BJ (cell line): ENCODE results near the gene NAT9. TPM values are rescaled to one million over a fixed set of nuclear protein-coding genes. Genes with fewer than 3 reads are reported as not detected.

Experiments
- CTCF ChIA-PET: fragments of 350-600 bp; formaldehyde crosslinking; extraction: SDS; loops from one replicate; lab custom pipeline; 2021; ENCODE audit warnings: antibody characterized with exemption, inconsistent platforms; lab: Yijun Ruan, JAX
- POLR2A ChIA-PET: fragments of 300-600 bp; sonication (Branson Sonifier 250); formaldehyde crosslinking; extraction: SDS; loops from one replicate; lab custom pipeline; 2021; ENCODE audit warnings: antibody characterized with exemption; lab: Charles Lee
- DNase-seq: peaks from one replicate; pipeline ENCODE4 v3.0.0-alpha.2; 2011; ENCODE audit warnings: low read depth
- H3K27me3 ChIP-seq: 2 replicates; pipeline ENCODE4 v1.6.0; 2011; ENCODE audit warnings: low read length; ENCODE audit not compliant: control insufficient read depth, insufficient read depth
- H3K36me3 ChIP-seq: 2 replicates; pipeline ENCODE4 v1.5.1; 2011; ENCODE audit warnings: low read length; ENCODE audit not compliant: control insufficient read depth, insufficient read depth
- H3K4me3 ChIP-seq: 2 replicates; pipeline ENCODE4 v1.5.1; 2011; ENCODE audit warnings: low read depth, mild to moderate bottlenecking, control low read depth, low read length
- CTCF ChIP-seq: IDR thresholded peaks from 2 replicates; pipeline ENCODE4 v1.5.1; 2011; ENCODE audit warnings: low read depth, mild to moderate bottlenecking, control low read depth, inconsistent platforms, low read length, moderate library complexity; ENCODE audit not compliant: insufficient read depth
- polyA minus RNA-seq: library from RNA; depleted of rRNA, polyadenylated mRNA; stranded (reverse); fragments of >200 nt; gene quantifications from 2 replicates; pipeline ENCODE4 v1.2.3, GENCODE V29; 2011; rRNA and poly(A)+ RNA removed
- polyA plus RNA-seq: library from polyadenylated mRNA; depleted of rRNA; stranded (reverse); fragments of >200 nt; gene quantifications from 2 replicates; pipeline ENCODE4 v1.2.3, GENCODE V29; 2011; rRNA removed

NAT9 gene, protein sequence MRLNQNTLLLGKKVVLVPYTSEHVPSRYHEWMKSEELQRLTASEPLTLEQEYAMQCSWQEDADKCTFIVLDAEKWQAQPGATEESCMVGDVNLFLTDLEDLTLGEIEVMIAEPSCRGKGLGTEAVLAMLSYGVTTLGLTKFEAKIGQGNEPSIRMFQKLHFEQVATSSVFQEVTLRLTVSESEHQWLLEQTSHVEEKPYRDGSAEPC
- 39.5 and 50.6 TPM in 2 replicates for polyA plus RNA-seq
- polyA minus RNA-seq = 20.0 and 44.7 TPM in 2 replicates

DNA sequence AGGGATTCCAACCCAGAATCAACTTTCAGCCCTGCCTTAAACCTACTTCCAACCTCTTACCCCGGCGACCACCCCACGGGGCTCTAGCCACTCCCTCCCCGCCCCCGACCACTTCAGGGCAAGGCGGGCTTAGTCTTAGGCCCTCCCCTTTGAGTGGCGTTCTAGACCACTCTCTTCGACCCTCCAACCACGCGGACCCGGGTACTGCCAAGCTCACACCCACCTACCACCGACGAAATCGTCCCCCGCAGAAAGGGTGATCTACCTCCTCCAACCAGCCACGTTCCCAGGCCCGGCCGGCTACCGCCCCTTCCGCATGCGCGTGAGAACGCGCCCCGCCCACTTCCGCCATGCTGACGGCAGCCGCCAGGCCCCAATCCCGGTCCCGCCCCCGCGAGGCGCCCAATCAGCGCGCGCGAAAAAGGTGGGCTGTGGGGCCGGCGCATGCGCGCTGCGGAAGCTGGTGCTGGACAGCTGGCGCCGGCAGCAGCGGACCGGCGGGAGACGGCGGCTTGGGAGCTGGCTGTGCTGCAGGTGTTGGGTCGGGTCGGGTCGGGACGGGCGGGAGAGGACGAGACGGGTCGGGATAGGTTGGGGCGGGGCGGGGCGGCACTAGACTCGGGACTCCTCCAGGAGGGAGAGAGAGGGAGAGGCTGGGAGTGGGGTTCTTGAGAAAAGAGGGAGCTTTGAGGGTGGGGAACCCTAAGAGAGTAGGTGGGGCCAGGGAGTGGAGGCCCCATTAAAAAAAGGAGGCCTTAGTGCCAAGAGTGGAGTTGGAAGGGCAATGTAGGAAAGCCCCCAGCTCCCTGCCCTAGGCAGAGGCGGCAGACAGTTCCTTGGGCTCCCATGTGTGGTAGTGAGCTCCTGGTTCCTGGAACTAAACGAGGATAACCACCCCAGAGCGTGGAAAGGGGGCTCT is at the start of gene NAT9:
Gene NAT9, minus strand, starts transcription at position 302 of the 919 bp plus-strand sequence. CDS start 647 bp downstream, outside the sequence.
- DNase-seq = peak; percentile 66
- Histone ChIP-seq H3K4me3 (peak within 1 kb of the TSS; percentile 84), H3K27me3 (no peaks in the 10 kb centered on the region), H3K36me3 (peaks cover 25% of the 10 kb centered on the region)
- TF ChIP-seq CTCF = no peak
- POLR2A ChIA-PET = interaction anchor here (0.6 kb wide), 1 partner anchor 35 kb away, joined by 4 read pairs; no protein-coding TSS in a partner anchor
- CTCF ChIA-PET = interaction anchor here (0.6 to 4.0 kb wide), 7 partner anchors 14 to 86 kb away, joined by 3 to 22 read pairs (median 5); no protein-coding TSS in a partner anchor

GRCh38 chr17:74824961-74825627 is 48.9 kb upstream of the NAT9 start:
- ChIA-PET CTCF (interaction anchor here (1.1 to 1.7 kb wide), 2 partner anchors 15 to 40 kb away, joined by 3 to 4 read pairs; no protein-coding TSS in a partner anchor), POLR2A (no interaction called here)
- no peak for TF ChIP-seq CTCF
- Histone ChIP-seq H3K27me3 (no peaks in the 10 kb centered on the region), H3K36me3 (peaks cover 15% of the 10 kb centered on the region), H3K4me3 (no peak overlapping the region)
- no peak for DNase-seq

DNA sequence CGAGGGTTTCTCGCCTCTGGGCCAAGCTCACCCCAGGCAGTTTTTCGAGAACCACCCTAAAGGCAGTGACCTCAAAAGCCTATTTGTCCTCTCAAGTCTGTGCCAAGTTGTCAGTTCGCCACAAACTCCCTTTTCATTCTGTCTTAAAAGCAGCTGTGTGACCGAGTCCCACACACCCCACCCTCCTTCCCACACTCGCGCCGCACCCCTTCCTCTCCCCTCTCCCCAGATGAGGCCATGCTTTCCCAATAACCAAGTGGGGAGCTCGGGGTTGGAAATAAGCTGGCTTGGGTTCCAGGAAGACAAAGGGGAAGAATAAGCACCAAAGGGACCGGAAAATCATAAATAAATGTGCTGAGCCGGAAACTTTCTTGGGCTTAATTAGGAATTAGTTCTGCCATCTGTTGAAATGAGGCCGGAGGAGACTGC is 46.8 kb upstream of the NAT9 start:
- no peak for TF ChIP-seq CTCF

GRCh38 chr17:74822335-74822938 is 46.3 kb upstream of the NAT9 start:
- TF ChIP-seq CTCF = no peak
- ChIA-PET POLR2A (no interaction called here), CTCF (interaction anchor here (1.3 kb wide), 1 partner anchor 25 kb away, joined by 3 read pairs; no protein-coding TSS in a partner anchor)
- DNase-seq = no peak
- Histone ChIP-seq H3K4me3 (no peak overlapping the region), H3K27me3 (no peaks in the 10 kb centered on the region), H3K36me3 (peaks cover 17% of the 10 kb centered on the region)

More for the DNA sequence above, 46.8 kb upstream of the NAT9 start:
- POLR2A ChIA-PET = no interaction called here
- no peak for DNase-seq
- no peaks in the 10 kb centered on the region for H3K27me3 ChIP-seq
- peaks cover 17% of the 10 kb centered on the region for H3K36me3 ChIP-seq
- no peak overlapping the region for H3K4me3 ChIP-seq
- CTCF ChIA-PET = interaction anchor here (1.3 kb wide), 1 partner anchor 24 kb away, joined by 3 read pairs; no protein-coding TSS in a partner anchor
